Nephron (organoid): ENCODE measurements around the gene SHISA4.
"Not testable (repeated sequence)": the region's sequence is repeated elsewhere in the genome, so short reads cannot be mapped to it uniquely, and the experiment has no call there.

Experiments
- H3K27ac Mint-ChIP-seq, 3 experiments: 2 replicates each; pipeline ENCODE4 v1.8.0; 2020; ENCODE audit warnings: mixed read lengths in 3 of 3, mild to moderate bottlenecking in 2 of 3, moderate library complexity in 1 of 3
- H3K27me3 Mint-ChIP-seq: 2 replicates; pipeline ENCODE4 v1.8.0; 2021; ENCODE audit warnings: low read depth, mild to moderate bottlenecking, moderate library complexity, mixed read lengths
- H3K36me3 Mint-ChIP-seq: 2 replicates; pipeline ENCODE4 v1.8.0; 2020; ENCODE audit warnings: low read depth, mixed read lengths
- H3K4me1 Mint-ChIP-seq: 2 replicates; pipeline ENCODE4 v1.8.0; 2020; ENCODE audit warnings: mixed read lengths
- H3K4me3 Mint-ChIP-seq, 3 experiments: 2 replicates each; pipeline ENCODE4 v1.8.0; 2020; ENCODE audit warnings: mild to moderate bottlenecking in 3 of 3, mixed read lengths in 3 of 3, moderate library complexity in 2 of 3
- H3K9me3 Mint-ChIP-seq: 2 replicates; pipeline ENCODE4 v1.8.0; 2020; ENCODE audit warnings: mixed read lengths
- CTCF ChIP-seq, 3 experiments: fragments of 200-600 bp; sonication (generic); IDR thresholded peaks; one replicate each; pipeline ENCODE4 v1.5.0; 2021; ENCODE audit warnings: antibody characterized with exemption in 3 of 3; ENCODE audit not compliant: unreplicated experiment in 3 of 3

The SHISA4 gene

GRCh38 chr1:201899683-201900429 lies 11.2 kb downstream of the SHISA4 start:
- Mint-ChIP-seq H3K36me3 (peaks cover 12% of the 10 kb centered on the region), H3K4me3 (no peak overlapping the region), H3K9me3 (no peaks in the 10 kb centered on the region), H3K4me1 (peaks cover 16% of the 10 kb centered on the region), H3K27ac (no peak overlapping the region), H3K27me3 (peaks cover 4% of the 10 kb centered on the region)
- no peak for TF ChIP-seq CTCF (IDR thresholded peaks at IDR 0.05; ENCODE audit: unreplicated experiment in 3 of 3)

GRCh38 chr1:201900476-201900875 lies 11.8 kb downstream of the SHISA4 start:
- peaks cover 12% of the 10 kb centered on the region for H3K36me3 Mint-ChIP-seq
- no peak overlapping the region for H3K27ac Mint-ChIP-seq
- H3K4me1 Mint-ChIP-seq: peaks cover 22% of the 10 kb centered on the region
- no peak for TF ChIP-seq CTCF (IDR thresholded peaks at IDR 0.05; ENCODE audit: unreplicated experiment in 3 of 3)
- peaks cover 5% of the 10 kb centered on the region for H3K27me3 Mint-ChIP-seq
- no peaks in the 10 kb centered on the region for H3K9me3 Mint-ChIP-seq
- H3K4me3 Mint-ChIP-seq: no peak overlapping the region

GRCh38 chr1:201901036-201901435 lies 12.3 kb downstream of the SHISA4 start:
- H3K27me3 Mint-ChIP-seq, H3K27ac Mint-ChIP-seq, H3K4me3 Mint-ChIP-seq, H3K9me3 Mint-ChIP-seq: not testable (repeated sequence)
- peaks cover 12% of the 10 kb centered on the region for H3K36me3 Mint-ChIP-seq
- peaks cover 20% of the 10 kb centered on the region for H3K4me1 Mint-ChIP-seq

GRCh38 chr1:201902198-201902597 lies 13.5 kb downstream of the SHISA4 start:
- Mint-ChIP-seq H3K27ac (peak overlapping the region in 2 of 3 experiments; percentile 61 to 96), H3K9me3 (no peaks in the 10 kb centered on the region), H3K36me3 (peaks cover 12% of the 10 kb centered on the region), H3K4me3 (no peak overlapping the region), H3K4me1 (peaks cover 24% of the 10 kb centered on the region), H3K27me3 (peaks cover 6% of the 10 kb centered on the region)
- no peak for TF ChIP-seq CTCF (IDR thresholded peaks at IDR 0.05; ENCODE audit: unreplicated experiment in 3 of 3)

GRCh38 chr1:201903135-201903534 lies 14.4 kb downstream of the SHISA4 start:
- Mint-ChIP-seq H3K27ac (peak overlapping the region in 2 of 3 experiments; percentile 45 to 96), H3K9me3 (no peaks in the 10 kb centered on the region), H3K4me3 (no peak overlapping the region), H3K36me3 (peaks cover 12% of the 10 kb centered on the region), H3K4me1 (peaks cover 29% of the 10 kb centered on the region), H3K27me3 (peaks cover 8% of the 10 kb centered on the region)
- TF ChIP-seq CTCF (IDR thresholded peaks at IDR 0.05; ENCODE audit: unreplicated experiment in 3 of 3): no peak

- no peak overlapping the region for H3K4me3 Mint-ChIP-seq
- peak overlapping the region; percentile 72 to 96 (median 96) for H3K27ac Mint-ChIP-seq
- H3K36me3 Mint-ChIP-seq: peaks cover 8% of the 10 kb centered on the region
- H3K9me3 Mint-ChIP-seq: no peaks in the 10 kb centered on the region
- no peak for TF ChIP-seq CTCF (IDR thresholded peaks at IDR 0.05; ENCODE audit: unreplicated experiment in 3 of 3)
- H3K27me3 Mint-ChIP-seq: peaks cover 10% of the 10 kb centered on the region
- H3K4me1 Mint-ChIP-seq: peaks cover 32% of the 10 kb centered on the region
Observed at GRCh38 chr1:201904579-201904978, 15.9 kb downstream of the SHISA4 start.
